Aorta (tissue), 5 donors: ENCODE results near the gene SDE2. TPM values are rescaled to one million over a fixed set of nuclear protein-coding genes. Genes with fewer than 3 reads are reported as not detected.
"Not testable (repeated sequence)": the region's sequence is repeated elsewhere in the genome, so short reads cannot be mapped to it uniquely, and the experiment has no call there.

Source experiments
- ATAC-seq: fragments of 200-7000 bp; cut with Tn5 transposase; one replicate; pipeline ENCODE4 v1.9.1; 2022; ENCODE audit warnings: moderate library complexity; ENCODE audit not compliant: low FRiP score
- DNase-seq, 2 donors: peaks; one replicate each; pipeline ENCODE4 v3.0.0-alpha.2; 2020
- H3K27ac ChIP-seq, 2 donors: one replicate each; pipeline ENCODE4 v1.5.1; 2013; ENCODE audit warnings: low read length in 2 of 2, mild to moderate bottlenecking in 2 of 2, moderate library complexity in 2 of 2, control low read depth in 1 of 2, inconsistent platforms in 1 of 2, low read depth in 1 of 2
- H3K27me3 ChIP-seq, 2 donors: one replicate each; pipeline ENCODE4 v1.6.1; 2013; ENCODE audit warnings: control low read depth in 1 of 2, low read length in 1 of 2, mild to moderate bottlenecking in 1 of 2, moderate library complexity in 1 of 2; ENCODE audit not compliant: insufficient read depth in 2 of 2, control insufficient read depth in 1 of 2
- H3K36me3 ChIP-seq, 2 donors: one replicate each; pipeline ENCODE4 v1.6.1; 2013; ENCODE audit warnings: control low read depth in 1 of 2, low read length in 1 of 2, mild to moderate bottlenecking in 1 of 2; ENCODE audit not compliant: insufficient read depth in 2 of 2, control insufficient read depth in 1 of 2
- H3K4me1 ChIP-seq, 2 donors: one replicate each; pipeline ENCODE4 v1.6.1; 2013; ENCODE audit warnings: low read length in 2 of 2, control low read depth in 1 of 2, mild to moderate bottlenecking in 1 of 2, moderate library complexity in 1 of 2; ENCODE audit not compliant: insufficient read depth in 2 of 2, control insufficient read depth in 1 of 2
- H3K4me3 ChIP-seq, 2 donors: one replicate each; pipeline ENCODE4 v1.5.1; 2013; ENCODE audit warnings: low read length in 2 of 2, control low read depth in 1 of 2, mild to moderate bottlenecking in 1 of 2
- H3K9me3 ChIP-seq: one replicate; pipeline ENCODE4 v1.6.1; 2013; ENCODE audit warnings: mild to moderate bottlenecking, low read length; ENCODE audit not compliant: control insufficient read depth
- WGBS, 2 donors: extraction: QIAGEN DNeasy Blood & Tissue Kit; methylation state at CpG; one replicate each; pipeline ENCODE4 v1.1.7; 2013; 5-methylcytosine and 5-hydroxymethylcytosine counted together
- intact Hi-C, 2 donors: fragments of 100-400 bp; cut with DNase I; formaldehyde crosslinking; loops; one replicate each; pipeline versions ENCODE4 v1.14.2 to v1.15.0; 2022
- polyA plus RNA-seq, 2 donors: library from polyadenylated mRNA; stranded (reverse); fragments of 200-250 nt; gene quantifications; one replicate each; pipeline ENCODE4 v1.2.3, GENCODE V29; 2013
- total RNA-seq, 2 donors: library from RNA; stranded (reverse); fragmentation: NEBNext Ultra II Directional; extraction: Animal tissue kit (Norgen Biotek cat#: 25700); gene quantifications; one replicate each; pipeline ENCODE4 v1.2.1, GENCODE V29; 2021
- donor health status: healthy with polysubstance abuse.
- donor health status: Bipolar disorder and iron deficiency.
- donor health status: DM: no; HTN: no; CAD: no.
- donor health status: DM: no; HTN: no; CAD: no.
- donor health status: DM: yes; HTN: yes; CAD: no.

SDE2 gene
- total and polyA plus RNA-seq, 4 donors = 4.9 to 18.3 (median 12.0) TPM

DNA sequence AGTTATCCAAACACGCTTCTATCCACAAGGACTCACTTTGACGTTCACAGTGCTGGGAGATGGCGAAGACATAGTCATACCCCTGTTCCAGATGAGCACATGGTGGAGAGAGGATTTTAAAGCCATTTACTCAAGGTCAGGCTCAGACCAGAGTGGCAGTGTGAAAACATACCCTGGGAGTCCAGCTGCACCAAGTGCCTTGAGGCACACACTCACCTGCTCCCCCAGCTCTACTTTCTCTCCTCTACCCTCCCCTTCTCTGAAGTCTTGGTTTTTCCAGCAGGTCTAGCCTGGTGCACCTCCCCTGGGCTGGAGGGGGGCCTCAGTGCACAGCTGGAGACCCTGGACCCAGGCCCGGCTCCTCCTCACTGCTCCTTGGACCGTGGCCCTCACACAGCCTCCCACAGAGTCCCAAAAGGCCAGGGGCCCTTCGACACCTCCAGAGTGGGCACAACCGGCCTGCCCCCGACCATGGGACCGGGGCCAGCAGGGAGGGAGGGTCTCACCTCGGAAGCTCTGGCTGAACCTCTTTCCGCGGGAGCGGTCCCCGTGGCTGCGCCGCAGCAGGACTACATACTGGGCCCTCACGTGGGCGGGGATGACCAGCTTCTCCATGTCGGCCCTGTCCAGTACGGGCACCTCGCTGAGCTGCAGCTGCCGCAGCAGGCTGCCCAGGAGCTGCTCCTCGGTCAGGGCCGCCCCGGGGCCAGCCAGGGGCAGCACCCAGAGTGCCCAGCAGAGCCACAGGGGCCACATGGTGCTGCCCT, 58.6 kb downstream of the SDE2 start:
- ATAC-seq (peak; percentile 44), DNase-seq (peak in 1 of 2 donors; percentile 81)
- no peaks in the 10 kb centered on the region for H3K36me3 ChIP-seq
- H3K27ac ChIP-seq = peak overlapping the region; percentile 13 to 67
- H3K27me3 ChIP-seq = no peaks in the 10 kb centered on the region
- H3K9me3 ChIP-seq = no peaks in the 10 kb centered on the region
- intact Hi-C loops = loop anchor here in 1 of 2 donors (5.0 kb wide), 1 partner anchor 112 kb away; no protein-coding TSS in a partner anchor
- H3K4me3 ChIP-seq = no peak overlapping the region
- no peaks in the 10 kb centered on the region for H3K4me1 ChIP-seq
- WGBS, 2 donors = 18 to 27% methylated on average over 23 to 25 of the region's 25 CpGs

GRCh38 chr1:225939939-225940310, 59.2 kb downstream of the SDE2 start:
- not testable (repeated sequence) for H3K27ac ChIP-seq, H3K36me3 ChIP-seq, H3K4me1 ChIP-seq, H3K4me3 ChIP-seq, H3K27me3 ChIP-seq, ATAC-seq, H3K9me3 ChIP-seq
- intact Hi-C loops = loop anchor here in 1 of 2 donors (5.0 kb wide), 1 partner anchor 112 kb away; no protein-coding TSS in a partner anchor
- WGBS, 2 donors = 72 to 74% methylated on average over 8 of the region's 8 CpGs
- peak in 1 of 2 donors; percentile 33 for DNase-seq

DNA sequence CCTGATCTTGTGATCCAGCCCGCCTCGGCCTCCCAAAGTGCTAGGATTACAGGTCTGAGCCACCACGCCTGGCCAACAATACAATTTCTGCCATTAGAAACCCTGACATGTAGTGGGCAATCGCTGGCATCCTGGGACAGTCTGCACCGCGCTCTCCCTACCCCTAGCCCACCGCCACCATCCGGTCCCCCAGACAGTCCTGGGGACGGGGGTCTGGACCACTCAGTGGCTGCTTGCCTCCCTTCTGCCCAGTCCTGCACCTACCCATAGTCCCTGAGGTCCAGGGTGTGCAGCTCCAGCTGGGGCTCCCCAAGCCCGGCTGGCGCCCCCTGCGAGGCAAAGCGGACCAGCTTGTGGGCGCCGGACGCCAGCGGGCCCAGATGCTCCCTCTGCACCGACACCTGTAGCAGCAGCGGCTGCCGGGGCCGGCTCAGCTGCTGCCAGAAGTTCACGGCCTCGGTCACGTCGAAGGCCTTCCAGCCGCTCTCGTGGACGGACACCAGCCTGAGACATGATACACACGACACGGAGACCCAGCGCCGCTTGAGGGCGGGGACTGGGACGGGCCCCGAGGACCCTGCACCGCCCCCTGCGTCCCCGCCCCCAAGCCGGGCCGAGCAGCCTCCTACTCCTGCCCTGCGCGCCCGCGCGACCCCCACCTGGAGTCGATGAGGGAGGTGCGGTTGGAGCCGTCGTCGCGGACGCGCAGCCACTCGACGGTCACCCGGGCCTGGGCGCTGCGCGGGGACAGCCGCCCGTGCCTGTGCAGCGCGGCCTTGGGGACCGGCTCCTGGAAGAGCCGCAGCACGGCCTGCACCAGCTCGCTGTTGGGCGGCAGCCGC, 59.8 kb downstream of the SDE2 start:
- H3K4me3 ChIP-seq, ATAC-seq, H3K36me3 ChIP-seq, H3K4me1 ChIP-seq, H3K9me3 ChIP-seq, H3K27ac ChIP-seq, H3K27me3 ChIP-seq, DNase-seq, intact Hi-C loops: not testable (repeated sequence)
- 58 to 69% methylated on average over 29 to 64 of the region's 69 CpGs for WGBS, 2 donors

DNA sequence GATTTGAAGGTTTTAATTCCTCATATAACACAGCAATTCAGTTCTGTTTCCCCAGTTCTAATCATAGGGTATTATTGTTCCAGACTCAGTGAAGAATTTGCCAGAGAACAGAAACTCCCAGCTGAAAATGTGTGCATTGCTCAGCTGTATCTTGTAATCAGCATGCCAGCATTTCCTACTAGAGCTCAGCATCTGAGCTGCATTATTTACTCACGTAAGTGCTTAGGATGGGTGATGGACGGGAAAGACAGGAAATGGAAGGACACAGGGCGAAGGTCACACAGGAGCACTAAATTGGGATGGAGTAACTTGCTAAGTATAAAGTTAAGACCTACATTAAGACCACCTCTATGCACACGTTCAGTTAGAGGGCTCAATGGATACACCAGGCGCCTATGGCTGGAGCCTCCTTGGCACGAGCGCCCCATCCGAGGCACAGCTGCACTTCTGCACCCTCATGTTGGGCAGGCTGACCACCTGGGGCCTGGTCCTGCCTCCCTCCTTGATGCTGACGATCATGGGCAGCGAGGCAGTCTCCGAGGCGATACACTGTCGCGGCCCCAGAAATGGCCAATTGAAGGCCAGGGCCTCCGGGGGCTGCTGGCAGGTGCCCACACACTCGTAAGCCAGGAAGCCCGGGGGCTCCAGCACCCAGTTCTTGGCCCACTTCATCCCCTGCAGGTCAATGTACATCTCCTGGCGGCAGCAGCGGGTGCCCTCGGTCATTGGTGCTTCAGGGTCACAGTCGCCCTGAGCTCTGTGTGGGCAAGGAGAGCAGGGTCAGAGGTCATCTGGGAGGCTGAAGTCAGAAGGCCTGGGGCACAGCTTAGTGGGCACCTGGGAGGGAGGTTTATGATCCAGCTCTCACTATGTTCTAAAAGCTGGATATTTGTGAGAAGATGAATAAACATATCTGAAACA, 61.8 kb downstream of the SDE2 start:
- no peaks in the 10 kb centered on the region for H3K36me3 ChIP-seq
- ATAC-seq = no peak
- no peaks in the 10 kb centered on the region for H3K4me1 ChIP-seq
- no peak for DNase-seq
- H3K27me3 ChIP-seq = no peaks in the 10 kb centered on the region
- WGBS, 2 donors = 89 to 92% methylated on average over 21 of the region's 21 CpGs
- no peaks in the 10 kb centered on the region for H3K9me3 ChIP-seq
- H3K4me3 ChIP-seq = no peak overlapping the region
- intact Hi-C loops = no loop called here
- no peak overlapping the region for H3K27ac ChIP-seq

GRCh38 chr1:225936523-225936922, 62.6 kb downstream of the SDE2 start:
- H3K4me3 ChIP-seq = no peak overlapping the region
- no peaks in the 10 kb centered on the region for H3K27me3 ChIP-seq
- H3K9me3 ChIP-seq = no peaks in the 10 kb centered on the region
- no peak for ATAC-seq
- no peak overlapping the region for H3K27ac ChIP-seq
- no peaks in the 10 kb centered on the region for H3K36me3 ChIP-seq
- no peak for DNase-seq
- WGBS, 2 donors = 76% methylated on average over 3 of the region's 3 CpGs
- no peaks in the 10 kb centered on the region for H3K4me1 ChIP-seq
- intact Hi-C loops = no loop called here

DNA sequence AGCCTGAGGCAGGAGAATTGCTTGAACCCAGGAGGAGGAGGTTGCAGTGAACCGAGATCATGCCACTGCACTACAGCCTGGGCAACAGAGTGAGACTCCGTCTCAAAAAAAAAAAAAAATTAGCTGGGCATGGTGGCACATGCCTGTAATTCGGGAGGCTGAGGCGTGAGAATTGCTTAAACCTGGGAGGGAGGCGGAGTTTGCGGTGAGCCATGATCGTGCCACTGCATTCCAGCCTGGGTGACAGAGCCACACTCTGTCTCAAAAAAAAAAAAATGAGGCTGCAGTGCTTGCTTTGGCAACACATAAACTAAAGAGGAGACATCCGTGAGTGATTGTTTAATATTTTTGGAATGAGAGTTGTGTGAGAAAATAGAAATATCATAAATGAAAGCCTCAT, 63.1 kb downstream of the SDE2 start:
- H3K27ac ChIP-seq, H3K27me3 ChIP-seq, H3K36me3 ChIP-seq, H3K4me1 ChIP-seq, H3K9me3 ChIP-seq, DNase-seq, intact Hi-C loops, H3K4me3 ChIP-seq, ATAC-seq: not testable (repeated sequence)
- 83 to 87% methylated on average over 8 of the region's 8 CpGs for WGBS, 2 donors

GRCh38 chr1:225934711-225935110, 64.4 kb downstream of the SDE2 start:
- Histone ChIP-seq H3K27ac (no peak overlapping the region), H3K36me3 (no peaks in the 10 kb centered on the region), H3K27me3 (no peaks in the 10 kb centered on the region), H3K4me3 (no peak overlapping the region), H3K9me3 (no peaks in the 10 kb centered on the region), H3K4me1 (no peaks in the 10 kb centered on the region)
- no peak for ATAC-seq
- intact Hi-C loops = no loop called here
- WGBS, 2 donors = 97 to 100% methylated on average over 5 of the region's 5 CpGs
- DNase-seq = no peak

GRCh38 chr1:225933072-225933471, 66.1 kb downstream of the SDE2 start:
- ATAC-seq (no peak), DNase-seq (no peak)
- no peaks in the 10 kb centered on the region for H3K4me1 ChIP-seq
- intact Hi-C loops = no loop called here
- no peaks in the 10 kb centered on the region for H3K9me3 ChIP-seq
- H3K27ac ChIP-seq = no peak overlapping the region
- H3K27me3 ChIP-seq = no peaks in the 10 kb centered on the region
- 86 to 90% methylated on average over 2 of the region's 2 CpGs for WGBS, 2 donors
- H3K4me3 ChIP-seq = no peak overlapping the region
- no peaks in the 10 kb centered on the region for H3K36me3 ChIP-seq
